ENCODE results near the gene FANCC. TPM values are rescaled to one million over a fixed set of nuclear protein-coding genes. Genes with fewer than 3 reads are reported as not detected.

FANCC gene
- total RNA-seq, 2 experiments from 2014 or later: 15.9 to 16.7 TPM

DNA sequence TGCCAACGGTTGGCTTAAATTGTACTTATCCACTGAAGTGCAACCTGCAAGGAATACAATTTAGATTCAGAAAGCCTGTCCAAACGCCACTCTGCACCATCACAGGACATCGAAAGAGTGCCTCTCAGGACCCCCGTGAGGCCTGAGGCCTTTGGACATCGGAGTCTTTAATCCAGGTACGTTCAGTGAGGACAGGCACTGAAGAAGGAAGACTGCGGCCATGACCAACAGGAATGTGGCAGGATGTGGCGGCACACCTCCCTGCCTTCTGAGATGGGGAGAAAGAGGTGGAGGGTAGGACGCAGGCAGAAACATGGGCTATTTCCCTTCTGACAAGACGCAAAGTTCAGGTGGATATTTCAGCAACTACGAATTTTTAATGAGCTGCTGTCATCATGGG is 205.8 kb downstream of the FANCC start:
- POLR2A ChIA-PET: no interaction called here
- no peaks in the 10 kb centered on the region for H3K27me3 Mint-ChIP-seq
- H3K36me3 Mint-ChIP-seq (ENCODE audit: low read depth): peaks cover 3% of the 10 kb centered on the region
- ATAC-seq: no peak
- CTCF ChIA-PET: interaction anchor here (0.5 kb wide), 1 partner anchor 236 kb away, joined by 3 read pairs; no protein-coding TSS in a partner anchor
- H3K4me3 Mint-ChIP-seq: no peak overlapping the region
- H3K27ac Mint-ChIP-seq: no peak overlapping the region
- intact Hi-C loops (cut with DNase I, micrococcal nuclease): no loop called here
- H3K9me3 Mint-ChIP-seq (ENCODE audit: low read depth): no peaks in the 10 kb centered on the region
- DNase-seq: no peak
- H3K4me1 Mint-ChIP-seq: no peaks in the 10 kb centered on the region

GRCh38 chr9:95110921-95111525 is 206.5 kb downstream of the FANCC start:
- DNase-seq (no peak), ATAC-seq (no peak)
- POLR2A ChIA-PET: no interaction called here
- CTCF ChIA-PET: interaction anchor here (1.4 kb wide), 1 partner anchor 21 kb away, joined by 3 read pairs; no protein-coding TSS in a partner anchor
- Mint-ChIP-seq H3K4me1 (no peaks in the 10 kb centered on the region), H3K27ac (no peak overlapping the region), H3K36me3 (ENCODE audit: low read depth) (peaks cover 3% of the 10 kb centered on the region), H3K27me3 (no peaks in the 10 kb centered on the region), H3K4me3 (no peak overlapping the region), H3K9me3 (ENCODE audit: low read depth) (no peaks in the 10 kb centered on the region)
- intact Hi-C loops (cut with DNase I, micrococcal nuclease): no loop called here

DNA sequence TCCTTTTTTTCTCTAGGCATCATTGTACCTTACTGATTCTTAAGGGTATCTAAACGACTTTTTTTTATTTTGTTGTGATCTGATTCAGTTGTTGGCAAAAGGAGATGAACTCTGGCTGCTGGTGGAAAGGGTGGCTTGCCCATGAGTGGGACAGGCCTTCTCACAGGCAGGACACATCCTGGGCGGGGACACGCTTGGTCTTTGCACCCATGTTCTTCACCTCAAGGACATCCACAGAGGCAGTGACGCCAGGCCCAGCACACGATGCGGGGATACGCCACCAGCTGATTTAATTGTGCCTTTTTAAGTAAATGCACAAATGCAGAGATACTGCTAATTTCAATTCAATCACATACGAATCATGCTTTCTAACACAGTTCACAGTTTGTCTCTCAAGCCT is 208.1 kb downstream of the FANCC start:
- H3K27me3 Mint-ChIP-seq: no peaks in the 10 kb centered on the region
- intact Hi-C loops (cut with DNase I, micrococcal nuclease): no loop called here
- ChIA-PET POLR2A (no interaction called here), CTCF (interaction anchor here (0.6 to 1.0 kb wide), 2 partner anchors 19 to 157 kb away, joined by 4 to 7 read pairs; no protein-coding TSS in a partner anchor)
- H3K27ac Mint-ChIP-seq: no peak overlapping the region
- no peaks in the 10 kb centered on the region for H3K9me3 Mint-ChIP-seq (ENCODE audit: low read depth)
- peaks cover 3% of the 10 kb centered on the region for H3K36me3 Mint-ChIP-seq (ENCODE audit: low read depth)
- H3K4me1 Mint-ChIP-seq: no peaks in the 10 kb centered on the region
- no peak for DNase-seq
- ATAC-seq: no peak
- H3K4me3 Mint-ChIP-seq: no peak overlapping the region

DNA sequence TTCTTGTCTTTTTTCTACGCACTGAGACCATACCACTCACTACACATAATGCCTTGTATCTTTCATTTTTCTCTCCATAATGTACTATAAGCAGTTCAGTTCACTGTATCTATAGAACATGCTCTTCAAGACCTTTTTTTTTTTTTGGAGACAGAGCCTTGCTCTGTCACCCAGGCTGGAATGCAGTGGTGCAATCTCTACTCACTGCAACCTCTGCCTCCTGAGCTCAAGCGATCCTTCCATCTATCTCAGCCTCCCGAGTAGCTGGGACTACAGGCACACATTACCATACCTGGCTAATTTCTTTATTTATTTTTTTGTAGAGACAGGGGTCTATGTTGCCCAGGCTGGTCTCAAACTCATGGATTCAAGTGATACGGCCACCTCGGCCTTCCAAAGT is 208.7 kb downstream of the FANCC start:
- ATAC-seq: no peak
- Mint-ChIP-seq H3K27ac (no peak overlapping the region), H3K36me3 (ENCODE audit: low read depth) (peaks cover 3% of the 10 kb centered on the region), H3K9me3 (ENCODE audit: low read depth) (no peaks in the 10 kb centered on the region), H3K4me1 (no peaks in the 10 kb centered on the region), H3K27me3 (no peaks in the 10 kb centered on the region), H3K4me3 (no peak overlapping the region)
- ChIA-PET CTCF (no interaction called here), POLR2A (no interaction called here)
- intact Hi-C loops (cut with DNase I, micrococcal nuclease): no loop called here
- DNase-seq: no peak

- ChIA-PET CTCF (interaction anchor here (0.6 kb wide), 1 partner anchor 561 kb away, joined by 4 read pairs; no protein-coding TSS in a partner anchor), POLR2A (no interaction called here)
- intact Hi-C loops (cut with DNase I, micrococcal nuclease): no loop called here
These were observed 209.5 kb downstream of the FANCC start for GRCh38 chr9:95107976-95108375.

GRCh38 chr9:95107001-95107749 is 210.3 kb downstream of the FANCC start:
- ChIA-PET CTCF (interaction anchor here (0.6 kb wide), 1 partner anchor 560 kb away, joined by 4 read pairs; no protein-coding TSS in a partner anchor), POLR2A (no interaction called here)
- no peak for ATAC-seq
- Mint-ChIP-seq H3K4me3 (no peak overlapping the region), H3K9me3 (ENCODE audit: low read depth) (no peaks in the 10 kb centered on the region), H3K36me3 (ENCODE audit: low read depth) (peaks cover 3% of the 10 kb centered on the region), H3K4me1 (no peaks in the 10 kb centered on the region), H3K27me3 (no peaks in the 10 kb centered on the region), H3K27ac (no peak overlapping the region)
- DNase-seq: no peak
- intact Hi-C loops (cut with DNase I, micrococcal nuclease): no loop called here

More at GRCh38 chr9:95107976-95108375, 209.5 kb downstream of the FANCC start:
- H3K27me3 Mint-ChIP-seq: no peaks in the 10 kb centered on the region
- H3K9me3 Mint-ChIP-seq (ENCODE audit: low read depth): no peaks in the 10 kb centered on the region
- no peak overlapping the region for H3K4me3 Mint-ChIP-seq
- no peak overlapping the region for H3K27ac Mint-ChIP-seq
- H3K36me3 Mint-ChIP-seq (ENCODE audit: low read depth): peaks cover 3% of the 10 kb centered on the region
- DNase-seq (no peak), ATAC-seq (no peak)
- no peaks in the 10 kb centered on the region for H3K4me1 Mint-ChIP-seq

DNA sequence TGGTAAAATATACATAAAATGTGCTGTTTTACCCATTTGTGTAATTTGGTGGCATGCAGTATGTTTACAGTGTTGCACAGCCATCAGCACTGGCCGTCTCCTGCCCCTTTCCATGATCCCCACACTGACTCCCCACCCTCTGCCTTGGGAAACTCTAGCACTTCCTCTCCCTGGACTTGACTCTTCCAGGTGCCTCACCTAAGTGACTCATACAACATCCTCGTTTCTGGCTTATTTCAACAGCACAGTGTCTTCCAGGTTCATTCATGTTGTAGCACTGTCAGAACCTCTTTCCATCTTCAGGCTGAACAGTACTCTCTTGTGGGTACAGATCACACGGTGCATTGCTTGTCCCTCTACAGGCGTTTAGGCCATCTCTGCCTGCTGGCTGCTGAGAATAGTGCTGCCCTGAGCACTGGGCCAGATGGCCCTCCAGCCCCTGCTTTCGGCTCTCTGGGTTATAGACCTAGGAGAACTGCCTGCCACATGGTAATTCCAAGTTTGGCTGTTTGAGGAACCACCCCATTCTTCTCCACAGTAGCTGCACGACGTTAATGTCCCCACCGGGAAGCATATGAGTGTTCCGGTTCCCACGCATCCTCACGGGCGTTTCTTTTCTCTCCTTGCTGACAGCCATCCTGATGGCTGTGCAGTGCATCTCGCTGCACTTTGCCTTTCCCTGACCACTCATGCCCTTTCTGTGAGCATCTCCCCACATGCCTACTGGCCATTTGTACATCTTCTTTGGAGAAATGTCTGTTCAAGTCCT is 211.8 kb downstream of the FANCC start:
- DNase-seq: no peak
- POLR2A ChIA-PET: no interaction called here
- CTCF ChIA-PET: no interaction called here
- H3K36me3 Mint-ChIP-seq (ENCODE audit: low read depth): peaks cover 3% of the 10 kb centered on the region
- no peak for ATAC-seq
- no peaks in the 10 kb centered on the region for H3K9me3 Mint-ChIP-seq (ENCODE audit: low read depth)
- intact Hi-C loops (cut with DNase I, micrococcal nuclease): no loop called here
- no peaks in the 10 kb centered on the region for H3K4me1 Mint-ChIP-seq
- H3K27ac Mint-ChIP-seq: no peak overlapping the region
- no peak overlapping the region for H3K4me3 Mint-ChIP-seq
- H3K27me3 Mint-ChIP-seq: no peaks in the 10 kb centered on the region

DNA sequence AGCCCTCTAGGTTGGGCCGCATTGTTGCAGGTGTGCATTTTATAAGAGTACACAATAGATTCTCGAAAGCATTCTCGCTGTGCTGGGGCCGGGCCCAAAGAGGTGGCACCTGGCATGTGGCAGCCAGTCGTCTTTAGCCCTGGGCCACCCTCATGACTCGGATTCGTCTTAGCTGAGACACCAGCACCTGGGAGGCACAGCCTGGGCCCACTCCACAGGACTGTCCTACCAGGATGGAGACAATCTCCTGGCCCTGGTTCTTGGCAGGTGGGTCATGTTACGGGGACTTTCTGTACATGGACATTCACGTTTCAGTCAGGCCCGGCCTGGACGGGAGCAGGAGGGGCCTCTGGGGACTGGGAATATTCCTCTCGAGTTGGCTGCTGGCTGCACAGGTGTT is 212.5 kb downstream of the FANCC start:
- ATAC-seq (no peak), DNase-seq (no peak)
- Mint-ChIP-seq H3K36me3 (ENCODE audit: low read depth) (peaks cover 3% of the 10 kb centered on the region), H3K27me3 (no peaks in the 10 kb centered on the region), H3K9me3 (ENCODE audit: low read depth) (no peaks in the 10 kb centered on the region), H3K4me1 (no peaks in the 10 kb centered on the region), H3K4me3 (no peak overlapping the region), H3K27ac (no peak overlapping the region)
- ChIA-PET CTCF (no interaction called here), POLR2A (no interaction called here)
- intact Hi-C loops (cut with DNase I, micrococcal nuclease): no loop called here

DNA sequence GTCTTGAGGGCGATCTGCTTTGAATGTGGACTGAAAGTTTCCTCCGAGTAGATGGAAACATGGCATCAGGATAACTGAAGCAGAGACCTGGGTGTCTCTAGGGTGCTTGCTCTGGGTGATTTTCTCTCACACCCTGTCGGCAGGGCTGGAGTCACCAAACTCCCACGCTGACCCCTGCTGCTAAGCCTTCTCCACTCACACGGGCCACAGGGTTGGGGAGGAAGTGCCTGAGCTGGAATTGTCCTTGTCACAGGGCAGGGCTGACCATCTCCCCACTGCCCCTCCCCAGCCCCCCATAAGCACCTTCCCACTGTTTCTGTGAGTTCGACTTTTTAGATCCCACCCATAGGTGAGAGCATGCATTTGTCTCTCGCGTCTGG is 212.9 kb downstream of the FANCC start:
- H3K27ac Mint-ChIP-seq: no peak overlapping the region
- DNase-seq (no peak), ATAC-seq (no peak)
- ChIA-PET POLR2A (no interaction called here), CTCF (no interaction called here)
- H3K4me1 Mint-ChIP-seq: no peaks in the 10 kb centered on the region
- H3K4me3 Mint-ChIP-seq: no peak overlapping the region
- H3K36me3 Mint-ChIP-seq (ENCODE audit: low read depth): peaks cover 3% of the 10 kb centered on the region
- intact Hi-C loops (cut with DNase I, micrococcal nuclease): no loop called here
- no peaks in the 10 kb centered on the region for H3K9me3 Mint-ChIP-seq (ENCODE audit: low read depth)
- no peaks in the 10 kb centered on the region for H3K27me3 Mint-ChIP-seq

DNA sequence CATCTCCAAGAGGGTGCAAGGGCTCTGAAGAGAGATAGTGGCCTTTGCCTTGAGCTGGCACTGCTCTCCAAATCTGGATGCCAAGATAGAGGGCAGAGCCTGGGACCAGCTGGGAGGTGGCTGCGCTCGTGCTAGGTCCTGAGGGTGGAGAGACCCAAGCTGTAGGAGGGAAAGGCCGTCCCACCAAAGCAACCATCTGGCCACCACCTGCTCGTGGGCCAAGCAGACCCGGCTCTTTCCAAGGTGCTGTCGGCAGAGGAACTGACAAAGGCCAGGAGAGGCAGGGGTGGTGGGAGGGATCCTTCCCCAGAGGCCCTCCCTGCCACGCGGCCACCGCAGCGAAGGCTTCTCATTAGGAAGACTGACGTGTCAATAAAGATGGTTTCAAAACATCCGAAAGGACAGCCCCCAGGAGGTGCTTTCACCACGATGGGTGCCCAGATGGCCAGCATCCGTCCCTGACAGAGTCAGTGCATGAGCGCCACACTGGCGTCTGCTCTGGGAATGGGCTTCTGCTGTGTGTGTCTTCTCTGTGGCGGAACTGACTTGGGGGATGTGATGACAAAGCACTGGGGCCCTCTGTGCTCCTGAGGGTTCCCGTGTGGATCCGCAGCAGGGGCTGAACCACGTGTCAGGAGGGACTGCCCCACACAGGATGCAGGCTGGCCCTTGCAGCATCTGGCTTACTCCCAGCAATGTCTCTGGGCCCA is 213.5 kb downstream of the FANCC start:
- peaks cover 3% of the 10 kb centered on the region for H3K36me3 Mint-ChIP-seq (ENCODE audit: low read depth)
- ChIA-PET CTCF (no interaction called here), POLR2A (no interaction called here)
- ATAC-seq: no peak
- H3K27me3 Mint-ChIP-seq: no peaks in the 10 kb centered on the region
- intact Hi-C loops (cut with DNase I, micrococcal nuclease): no loop called here
- no peak overlapping the region for H3K4me3 Mint-ChIP-seq
- no peak overlapping the region for H3K27ac Mint-ChIP-seq
- DNase-seq: no peak
- no peaks in the 10 kb centered on the region for H3K9me3 Mint-ChIP-seq (ENCODE audit: low read depth)
- H3K4me1 Mint-ChIP-seq: no peaks in the 10 kb centered on the region

DNA sequence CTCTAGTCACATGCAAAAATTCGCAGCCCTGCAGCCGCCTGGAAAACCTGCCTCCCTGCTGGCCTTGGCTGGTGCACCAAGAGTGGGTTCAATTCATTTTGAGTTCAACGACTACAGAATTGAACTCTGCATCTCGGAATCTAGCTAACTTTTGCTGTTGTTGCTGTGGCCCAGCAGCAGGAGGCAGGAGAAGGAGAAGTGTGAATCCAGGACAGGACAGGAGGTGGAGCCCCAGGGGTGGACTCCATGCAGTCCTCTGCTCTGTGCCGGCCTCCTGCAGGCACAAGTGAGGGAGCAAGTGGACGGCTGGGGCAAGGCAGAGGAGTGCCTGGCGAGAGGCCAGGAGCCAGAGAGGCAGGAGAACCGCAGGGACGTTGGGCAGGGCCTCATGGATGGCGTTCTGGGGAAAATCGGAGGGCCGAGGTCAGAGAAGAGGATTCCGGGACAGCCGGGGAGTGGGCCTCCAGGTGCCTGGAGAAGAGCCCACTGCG is 214.2 kb downstream of the FANCC start:
- Mint-ChIP-seq H3K36me3 (ENCODE audit: low read depth) (peaks cover 3% of the 10 kb centered on the region), H3K4me1 (no peaks in the 10 kb centered on the region), H3K27me3 (no peaks in the 10 kb centered on the region), H3K9me3 (ENCODE audit: low read depth) (no peaks in the 10 kb centered on the region), H3K27ac (no peak overlapping the region), H3K4me3 (no peak overlapping the region)
- ChIA-PET CTCF (interaction anchor here (0.8 kb wide), 1 partner anchor 412 kb away, joined by 3 read pairs; no protein-coding TSS in a partner anchor), POLR2A (no interaction called here)
- intact Hi-C loops (cut with DNase I, micrococcal nuclease): no loop called here
- DNase-seq (no peak), ATAC-seq (no peak)

Data from activated CD4-positive, alpha-beta T cell treated with anti-CD3 and anti-CD28 coated beads for 36 hours (primary cell).